K562 (cell line): ENCODE data around the gene ZNF587. TPM values are rescaled to one million over a fixed set of nuclear protein-coding genes. Genes with fewer than 3 reads are reported as not detected.

Source experiments
- ASH1L ChIP-seq: fragments of 450-650 bp; IDR thresholded peaks from 2 replicates; pipeline ENCODE4 v1.6.1; 2018; ENCODE audit warnings: borderline replicate concordance, mild to moderate bottlenecking, low read depth; ENCODE audit not compliant: partially characterized antibody
- ETS2 ChIP-seq: IDR thresholded peaks from 2 replicates; pipeline ENCODE4 v1.6.1; 2016; ENCODE audit warnings: borderline replicate concordance, missing genetic modification characterization, mild to moderate bottlenecking, moderate library complexity, missing compliant biosample characterization; ENCODE audit not compliant: poor library complexity, severe bottlenecking
- ETV1 ChIP-seq: fragments of 450-650 bp; conservative IDR thresholded peaks from 2 replicates; pipeline ENCODE4 v1.6.1; 2016; ENCODE audit warnings: missing genetic modification characterization, control low read depth, low read depth, missing compliant biosample characterization
- IRF9 ChIP-seq: fragments of 450-650 bp; IDR thresholded peaks from 2 replicates; pipeline ENCODE4 v1.6.1; 2016; ENCODE audit warnings: missing biosample characterization, missing genetic modification characterization
- KDM1A ChIP-seq, 2 experiments: fragments of 450-650 bp; IDR thresholded peaks; 2 replicates each; pipeline ENCODE4 v1.6.1; 2016; ENCODE audit warnings: mild to moderate bottlenecking in 2 of 2
- KDM2B ChIP-seq: fragments of 250-450 bp; sonication (Bioruptor Pico); IDR thresholded peaks from 2 replicates; pipeline ENCODE4 v1.8.0; 2021; ENCODE audit warnings: mild to moderate bottlenecking, moderate library complexity
- KHSRP ChIP-seq: fragments of 450-650 bp; IDR thresholded peaks from 2 replicates; pipeline ENCODE4 v1.6.1; 2017
- MEF2A ChIP-seq: IDR thresholded peaks from 2 replicates; pipeline ENCODE4 v1.6.1; 2011; ENCODE audit warnings: low read depth, mild to moderate bottlenecking, low read length, moderate library complexity; ENCODE audit not compliant: control insufficient read depth
- MNT ChIP-seq, 2 experiments: fragments of 450-650 bp; conservative IDR thresholded peaks; 2 replicates each; pipeline ENCODE4 v1.6.1; 2017; ENCODE audit warnings: mild to moderate bottlenecking in 2 of 2, moderate library complexity in 2 of 2
- NFIX ChIP-seq: fragments of 250-450 bp; sonication (Bioruptor Pico); IDR thresholded peaks from 2 replicates; pipeline ENCODE4 v1.4.0; 2020; ENCODE audit warnings: low read depth, mild to moderate bottlenecking, moderate library complexity
- NR4A1 ChIP-seq, 2 experiments: fragments of 250-450 bp in 1 of 2; fragments of 450-650 bp in 1 of 2; sonication (Bioruptor Pico) in 1 of 2; IDR thresholded peaks; 2 replicates each; pipeline versions ENCODE4 v1.4.0 to v1.6.1; 2016 to 2020; ENCODE audit warnings: mild to moderate bottlenecking in 2 of 2, missing compliant biosample characterization in 1 of 2, missing genetic modification characterization in 1 of 2, moderate library complexity in 1 of 2
- POLR2AphosphoS2 ChIP-seq: IDR thresholded peaks from 2 replicates; pipeline ENCODE4 v1.6.1; 2012; ENCODE audit warnings: low read length, improper control_type of control experiment
- RBFOX2 ChIP-seq: fragments of 200-400 bp; formaldehyde crosslinking; IDR thresholded peaks from 2 replicates; pipeline ENCODE4 v1.6.1; 2017; ENCODE audit warnings: low read depth, mild to moderate bottlenecking, low read length, moderate library complexity
- SAP30 ChIP-seq: fragments of 200-600 bp; sonication (generic); IDR thresholded peaks from 2 replicates; pipeline ENCODE4 v1.6.1; 2012; ENCODE audit warnings: borderline replicate concordance, low read depth, mild to moderate bottlenecking, moderate library complexity, low read length, control low read depth, inconsistent platforms; ENCODE audit not compliant: insufficient read depth, poor library complexity, severe bottlenecking
- SMARCE1 ChIP-seq: fragments of 450-650 bp; IDR thresholded peaks from 2 replicates; pipeline ENCODE4 v1.7.1; 2016; ENCODE audit warnings: mild to moderate bottlenecking
- SREBF1 ChIP-seq: fragments of 150-350 bp; IDR thresholded peaks from 2 replicates; pipeline ENCODE4 v1.6.1; 2014; ENCODE audit warnings: antibody characterized with exemption, low read depth, low read length, borderline replicate concordance
- STAT5A ChIP-seq: IDR thresholded peaks from 2 replicates; pipeline ENCODE4 v1.6.1; 2012; ENCODE audit warnings: low read length, inconsistent platforms, borderline replicate concordance
- TCF7 ChIP-seq: sonication (generic); IDR thresholded peaks from 2 replicates; pipeline ENCODE4 v1.6.1; 2016; ENCODE audit warnings: antibody characterized with exemption, borderline replicate concordance
- TRIM28 ChIP-seq: fragments of 450-650 bp; IDR thresholded peaks from 2 replicates; pipeline ENCODE4 v1.6.1; 2017
- ZBTB33 ChIP-seq: sonication (generic); formaldehyde crosslinking; IDR thresholded peaks from 2 replicates; pipeline ENCODE4 v1.8.1; 2023; ENCODE audit warnings: mild to moderate bottlenecking, missing genetic modification reagents
- ZNF408 ChIP-seq: fragments of 250-450 bp; sonication (Bioruptor Pico); IDR thresholded peaks from 2 replicates; pipeline ENCODE4 v1.4.0; 2020; ENCODE audit warnings: low read depth, mild to moderate bottlenecking, moderate library complexity
- polyA plus RNA-seq, 8 experiments: library from polyadenylated mRNA; depleted of rRNA in 4 of 8; stranded (reverse) in 5 of 8; unstranded in 3 of 8; fragments of >200 nt; fragmentation: Nextera tagmentation in 2 of 8; fragmentation: Illumina TruSeq in 1 of 8; extraction: Ambion mirVana in 2 of 8; extraction: Trizol in 1 of 8; gene quantifications; 2 replicates each; pipeline versions ENCODE4 v1.2.1 to v1.2.3, GENCODE V29; 2011 to 2014; ENCODE audit warnings: inconsistent platforms in 1 of 8, missing spikeins in 1 of 8
- total RNA-seq, 7 experiments: library from RNA; depleted of rRNA in 6 of 7; stranded (reverse); fragments of >200 nt in 6 of 7; fragmentation: Illumina TruSeq in 2 of 7; extraction: Trizol in 2 of 7; gene quantifications; 2 replicates each; pipeline versions ENCODE4 v1.2.1 to v1.2.3, GENCODE V29; 2011 to 2021; ENCODE audit warnings: low replicate concordance in 1 of 7
- TF ChIP-seq, protein P1 (sequence below): fragments of 250-450 bp; sonication (Bioruptor Pico); IDR thresholded peaks from 2 replicates; pipeline ENCODE4 v1.4.0; 2020; ENCODE audit warnings: borderline replicate concordance

Gene ZNF587
- total and polyA plus RNA-seq, 9 of the 15 experiments (the other 6 are each of a cell fraction or from before 2014, with no cell fraction given), result 3.2 to 42.0 (median 24.9) TPM

GRCh38 chr19:57830071-57830602 is 19.5 kb upstream of the ZNF587 start, which contains the start of gene ZNF587B (continued):
- TF ChIP-seq ETV1 (tag), result peak; percentile 36
- TF ChIP-seq, protein P1, sequence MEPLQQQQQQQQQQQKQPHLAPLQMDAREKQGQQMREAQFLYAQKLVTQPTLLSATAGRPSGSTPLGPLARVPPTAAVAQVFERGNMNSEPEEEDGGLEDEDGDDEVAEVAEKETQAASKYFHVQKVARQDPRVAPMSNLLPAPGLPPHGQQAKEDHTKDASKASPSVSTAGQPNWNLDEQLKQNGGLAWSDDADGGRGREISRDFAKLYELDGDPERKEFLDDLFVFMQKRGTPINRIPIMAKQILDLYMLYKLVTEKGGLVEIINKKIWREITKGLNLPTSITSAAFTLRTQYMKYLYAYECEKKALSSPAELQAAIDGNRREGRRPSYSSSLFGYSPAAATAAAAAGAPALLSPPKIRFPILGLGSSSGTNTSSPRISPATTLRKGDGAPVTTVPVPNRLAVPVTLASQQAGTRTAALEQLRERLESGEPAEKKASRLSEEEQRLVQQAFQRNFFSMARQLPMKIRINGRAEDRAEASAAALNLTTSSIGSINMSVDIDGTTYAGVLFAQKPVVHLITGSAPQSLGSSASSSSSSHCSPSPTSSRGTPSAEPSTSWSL (CRISPR knock-in tag), result no peak
- no peak for TF ChIP-seq NR4A1 (CRISPR knock-in tag; IDR thresholded peaks at IDR 0.05)
- TF ChIP-seq NR4A1 (tag; IDR thresholded peaks at IDR 0.05), result no peak
- no peak for TF ChIP-seq KDM2B (CRISPR knock-in tag)
- peak; percentile 28 to 58; a peak in 1 of 4 replicates for TF ChIP-seq MNT (conservative IDR thresholded peaks at IDR 0.05)
- TF ChIP-seq MEF2A, result no peak
- TF ChIP-seq ASH1L, result no peak
- TF ChIP-seq ETS2 (tag), result no peak
- TF ChIP-seq ZNF408 (CRISPR knock-in tag), result no peak
- no peak for TF ChIP-seq NFIX (CRISPR knock-in tag)
- no peak for TF ChIP-seq IRF9 (tag)
- no peak for TF ChIP-seq SAP30
- TF ChIP-seq ZBTB33 (CRISPR knock-in tag), result peak; percentile 96
- no peak for TF ChIP-seq KDM1A (IDR thresholded peaks at IDR 0.05)
- TF ChIP-seq SREBF1, result no peak
- TF ChIP-seq TCF7, result no peak
- TF ChIP-seq STAT5A, result no peak
- TF ChIP-seq SMARCE1, result no peak
- TF ChIP-seq POLR2AphosphoS2, result no peak
- TF ChIP-seq TRIM28, result no peak
- TF ChIP-seq KHSRP, result no peak
- TF ChIP-seq RBFOX2, result 0 out of 2 replicates have a peak, but pooled peaks have one; percentile 24
